SK-N-SH treated with all-trans-retinoic acid at 6 μM for 48 hours (cell line): ENCODE measurements around the gene ZBTB43.

Source experiments
- BACH2 ChIP-seq: fragments of 250-450 bp; sonication (Bioruptor Pico); IDR thresholded peaks from 2 replicates; pipeline ENCODE4 v1.9.0; 2021; ENCODE audit warnings: mild to moderate bottlenecking, borderline replicate concordance
- CSDC2 ChIP-seq: fragments of 250-450 bp; sonication (Bioruptor Pico); IDR thresholded peaks from 2 replicates; pipeline ENCODE4 v1.5.0; 2020; ENCODE audit warnings: mild to moderate bottlenecking, moderate library complexity
- ESRRG ChIP-seq: fragments of 250-450 bp; sonication (Bioruptor Pico); IDR thresholded peaks from 2 replicates; pipeline ENCODE4 v1.6.1; 2021; ENCODE audit warnings: mild to moderate bottlenecking
- GLIS3 ChIP-seq: fragments of 250-450 bp; sonication (Bioruptor Pico); IDR thresholded peaks from 2 replicates; pipeline ENCODE4 v1.5.0; 2020; ENCODE audit warnings: mild to moderate bottlenecking, moderate library complexity
- ISL1 ChIP-seq: fragments of 250-450 bp; sonication (Bioruptor Pico); IDR thresholded peaks from 2 replicates; pipeline ENCODE4 v2.1.2; 2022; ENCODE audit warnings: mild to moderate bottlenecking, moderate library complexity
- PPARA ChIP-seq: fragments of 250-450 bp; sonication (Bioruptor Pico); IDR thresholded peaks from 2 replicates; pipeline ENCODE4 v1.5.0; 2020; ENCODE audit warnings: mild to moderate bottlenecking, borderline replicate concordance
- ZNF565 ChIP-seq: fragments of 450-650 bp; formaldehyde crosslinking; conservative IDR thresholded peaks from 2 replicates; pipeline ENCODE4 v1.5.0; 2020; ENCODE audit warnings: low read depth, mild to moderate bottlenecking, moderate library complexity
- ZNF70 ChIP-seq: fragments of 450-650 bp; formaldehyde crosslinking; IDR thresholded peaks from 2 replicates; pipeline ENCODE4 v1.5.0; 2020; ENCODE audit warnings: mild to moderate bottlenecking, moderate library complexity
- TF ChIP-seq, protein P1 (sequence below): fragments of 250-450 bp; sonication (Bioruptor Pico); IDR thresholded peaks from 2 replicates; pipeline ENCODE4 v1.8.0; 2020; ENCODE audit warnings: mild to moderate bottlenecking, moderate library complexity, borderline replicate concordance
- TF ChIP-seq, protein P2 (sequence below): fragments of 250-450 bp; sonication (Bioruptor Pico); IDR thresholded peaks from 2 replicates; pipeline ENCODE4 v1.5.1; 2021; ENCODE audit warnings: mild to moderate bottlenecking, moderate library complexity
- TF ChIP-seq, protein P3 (sequence below): fragments of 250-450 bp; sonication (Bioruptor Pico); IDR thresholded peaks from 2 replicates; pipeline ENCODE4 v1.5.1; 2020; ENCODE audit warnings: low read depth, mild to moderate bottlenecking, moderate library complexity

DNA sequence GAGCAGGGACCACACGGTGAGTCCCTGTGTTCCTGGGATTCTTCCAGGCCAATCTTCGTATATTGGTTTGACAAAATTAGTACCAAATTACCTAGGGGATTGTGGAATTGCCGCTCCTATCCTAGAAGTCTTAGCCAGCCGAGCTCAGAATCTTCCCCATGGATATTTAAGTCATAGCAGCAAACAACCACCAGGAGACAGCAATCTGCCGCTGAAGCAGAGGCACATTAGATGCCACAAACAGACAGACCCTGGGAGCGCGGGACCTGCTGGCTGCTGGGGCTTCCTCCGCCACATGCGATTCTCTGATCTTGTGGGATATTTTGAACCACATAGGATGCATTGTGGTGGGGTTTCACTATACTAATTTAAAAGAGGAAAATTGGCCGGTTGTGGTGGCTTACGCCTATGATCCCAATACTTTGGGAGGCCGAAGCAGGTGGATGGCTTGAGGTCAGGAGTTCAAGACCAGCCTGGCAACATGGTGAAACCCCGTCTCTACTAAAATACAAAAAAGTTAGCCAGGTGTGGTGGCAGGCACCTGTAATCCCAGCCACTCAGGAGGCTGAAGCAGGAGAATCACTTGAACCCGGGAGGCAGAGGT is 31.7 kb upstream of the ZBTB43 start:
- TF ChIP-seq, protein P1, sequence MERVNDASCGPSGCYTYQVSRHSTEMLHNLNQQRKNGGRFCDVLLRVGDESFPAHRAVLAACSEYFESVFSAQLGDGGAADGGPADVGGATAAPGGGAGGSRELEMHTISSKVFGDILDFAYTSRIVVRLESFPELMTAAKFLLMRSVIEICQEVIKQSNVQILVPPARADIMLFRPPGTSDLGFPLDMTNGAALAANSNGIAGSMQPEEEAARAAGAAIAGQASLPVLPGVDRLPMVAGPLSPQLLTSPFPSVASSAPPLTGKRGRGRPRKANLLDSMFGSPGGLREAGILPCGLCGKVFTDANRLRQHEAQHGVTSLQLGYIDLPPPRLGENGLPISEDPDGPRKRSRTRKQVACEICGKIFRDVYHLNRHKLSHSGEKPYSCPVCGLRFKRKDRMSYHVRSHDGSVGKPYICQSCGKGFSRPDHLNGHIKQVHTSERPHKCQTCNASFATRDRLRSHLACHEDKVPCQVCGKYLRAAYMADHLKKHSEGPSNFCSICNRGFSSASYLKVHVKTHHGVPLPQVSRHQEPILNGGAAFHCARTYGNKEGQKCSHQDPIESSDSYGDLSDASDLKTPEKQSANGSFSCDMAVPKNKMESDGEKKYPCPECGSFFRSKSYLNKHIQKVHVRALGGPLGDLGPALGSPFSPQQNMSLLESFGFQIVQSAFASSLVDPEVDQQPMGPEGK = no peak
- TF ChIP-seq PPARA (CRISPR knock-in tag) = no peak
- no peak for TF ChIP-seq GLIS3
- TF ChIP-seq BACH2 (CRISPR knock-in tag) = no peak
- no peak for TF ChIP-seq ZNF70 (CRISPR knock-in tag)
- TF ChIP-seq CSDC2 (CRISPR knock-in tag) = no peak
- TF ChIP-seq, protein P2, sequence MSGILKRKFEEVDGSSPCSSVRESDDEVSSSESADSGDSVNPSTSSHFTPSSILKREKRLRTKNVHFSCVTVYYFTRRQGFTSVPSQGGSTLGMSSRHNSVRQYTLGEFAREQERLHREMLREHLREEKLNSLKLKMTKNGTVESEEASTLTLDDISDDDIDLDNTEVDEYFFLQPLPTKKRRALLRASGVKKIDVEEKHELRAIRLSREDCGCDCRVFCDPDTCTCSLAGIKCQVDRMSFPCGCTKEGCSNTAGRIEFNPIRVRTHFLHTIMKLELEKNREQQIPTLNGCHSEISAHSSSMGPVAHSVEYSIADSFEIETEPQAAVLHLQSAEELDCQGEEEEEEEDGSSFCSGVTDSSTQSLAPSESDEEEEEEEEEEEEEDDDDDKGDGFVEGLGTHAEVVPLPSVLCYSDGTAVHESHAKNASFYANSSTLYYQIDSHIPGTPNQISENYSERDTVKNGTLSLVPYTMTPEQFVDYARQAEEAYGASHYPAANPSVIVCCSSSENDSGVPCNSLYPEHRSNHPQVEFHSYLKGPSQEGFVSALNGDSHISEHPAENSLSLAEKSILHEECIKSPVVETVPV = no peak
- no peak for TF ChIP-seq ISL1 (CRISPR knock-in tag)
- TF ChIP-seq ESRRG (CRISPR knock-in tag) = no peak
- TF ChIP-seq, protein P3, sequence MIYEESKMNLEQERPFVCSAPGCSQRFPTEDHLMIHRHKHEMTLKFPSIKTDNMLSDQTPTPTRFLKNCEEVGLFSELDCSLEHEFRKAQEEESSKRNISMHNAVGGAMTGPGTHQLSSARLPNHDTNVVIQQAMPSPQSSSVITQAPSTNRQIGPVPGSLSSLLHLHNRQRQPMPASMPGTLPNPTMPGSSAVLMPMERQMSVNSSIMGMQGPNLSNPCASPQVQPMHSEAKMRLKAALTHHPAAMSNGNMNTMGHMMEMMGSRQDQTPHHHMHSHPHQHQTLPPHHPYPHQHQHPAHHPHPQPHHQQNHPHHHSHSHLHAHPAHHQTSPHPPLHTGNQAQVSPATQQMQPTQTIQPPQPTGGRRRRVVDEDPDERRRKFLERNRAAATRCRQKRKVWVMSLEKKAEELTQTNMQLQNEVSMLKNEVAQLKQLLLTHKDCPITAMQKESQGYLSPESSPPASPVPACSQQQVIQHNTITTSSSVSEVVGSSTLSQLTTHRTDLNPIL (CRISPR knock-in tag) = no peak
- no peak for TF ChIP-seq ZNF565 (CRISPR knock-in tag)
